Gastroesophageal sphincter (tissue), 4 donors: ENCODE data around the gene MYH10. TPM values are rescaled to one million over a fixed set of nuclear protein-coding genes. Genes with fewer than 3 reads are reported as not detected.

ENCODE experiments used
- ATAC-seq: fragments of 150-250 bp; one replicate; pipeline ENCODE4 v1.9.1; 2016; ENCODE audit warnings: mild to moderate bottlenecking, moderate library complexity
- H3K27ac ChIP-seq, 4 donors: fragments of 200-600 bp; sonication (generic) in 3 of 4; 1 replicate in 3 of 4; 2 replicates in 1 of 4; pipeline ENCODE4 v1.5.1; 2016 to 2019
- H3K27me3 ChIP-seq: fragments of 200-600 bp; sonication (generic); one replicate; pipeline ENCODE4 v1.5.1; 2019
- H3K36me3 ChIP-seq, 2 donors: fragments of 200-600 bp; sonication (generic); one replicate each; pipeline ENCODE4 v1.5.1; 2019; ENCODE audit warnings: control low read depth in 1 of 2
- H3K4me1 ChIP-seq, 3 donors: fragments of 200-600 bp; sonication (generic); 1 replicate in 2 of 3; 2 replicates in 1 of 3; pipeline ENCODE4 v1.5.1; 2016 to 2019; ENCODE audit warnings: control low read depth in 2 of 3
- H3K4me3 ChIP-seq, 2 donors: fragments of 200-600 bp; sonication (generic); one replicate each; pipeline ENCODE4 v1.5.1; 2019; ENCODE audit warnings: mild to moderate bottlenecking in 1 of 2, moderate library complexity in 1 of 2
- H3K9me3 ChIP-seq, 3 donors: fragments of 200-600 bp; sonication (generic); one replicate each; pipeline ENCODE4 v1.5.1; 2017 to 2019; ENCODE audit warnings: control low read depth in 2 of 3
- CTCF ChIP-seq, 4 experiments: fragments of 200-600 bp in 2 of 4; fragments of 450-650 bp in 2 of 4; sonication (generic) in 1 of 4; IDR thresholded peaks; one replicate each; pipeline ENCODE4 v1.5.1; 2017 to 2019; ENCODE audit warnings: antibody characterized with exemption in 4 of 4, mild to moderate bottlenecking in 2 of 4, moderate library complexity in 2 of 4
- EP300 ChIP-seq: sonication (generic); formaldehyde crosslinking; IDR thresholded peaks from one replicate; pipeline ENCODE4 v1.6.1; 2017; ENCODE audit warnings: antibody characterized with exemption, mild to moderate bottlenecking
- POLR2A ChIP-seq, 2 donors: fragments of 450-650 bp; IDR thresholded peaks; one replicate each; pipeline ENCODE4 v1.6.1; 2017; ENCODE audit warnings: antibody characterized with exemption in 2 of 2, mild to moderate bottlenecking in 2 of 2, moderate library complexity in 1 of 2
- POLR2AphosphoS5 ChIP-seq: sonication (generic); formaldehyde crosslinking; IDR thresholded peaks from one replicate; pipeline ENCODE4 v1.6.1; 2017; ENCODE audit warnings: antibody characterized with exemption
- WGBS, 2 donors: methylation state at CpG; one replicate each; pipeline ENCODE4 v1.1.5; 2018; ENCODE audit warnings: low coverage in 1 of 2; 5-methylcytosine and 5-hydroxymethylcytosine counted together
- total RNA-seq, 4 donors: library from RNA; depleted of rRNA; stranded (reverse); fragments of >200 nt; gene quantifications; one replicate each; pipeline ENCODE4 v1.1.0, GENCODE V29; 2016

Gene MYH10
- total RNA-seq, 4 donors from 2014 or later: 26.0 to 40.9 (median 34.6) TPM

DNA sequence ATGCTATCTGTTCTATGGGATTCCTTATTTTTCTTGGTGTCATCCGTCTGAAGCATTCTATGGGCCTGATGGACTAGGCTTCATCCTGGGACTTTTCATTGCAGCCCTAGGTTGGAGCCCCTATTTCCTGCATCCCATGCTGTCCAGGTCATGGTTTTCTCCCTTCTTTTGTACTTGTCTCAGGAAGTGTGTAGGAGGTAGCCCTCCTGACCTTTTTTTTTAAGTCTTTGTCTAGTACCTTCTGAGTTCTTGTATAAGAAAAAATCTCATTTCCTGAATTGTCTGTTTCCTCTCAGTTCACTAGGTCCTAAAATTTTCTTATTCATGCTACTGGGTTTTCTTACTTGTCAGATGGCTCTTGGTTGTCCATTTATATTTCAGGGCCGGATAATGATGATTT lies 188.8 kb downstream of the MYH10 start:
- H3K4me1 ChIP-seq: peaks cover 0 to 72% (median 3%) of the 10 kb centered on the region in 3 donors
- TF ChIP-seq CTCF (IDR thresholded peaks at IDR 0.05) (no peak), POLR2A (IDR thresholded peaks at IDR 0.05) (no peak), POLR2AphosphoS5 (no peak), EP300 (no peak)
- peaks cover 0 to 52% of the 10 kb centered on the region in 2 donors for H3K36me3 ChIP-seq
- no peak overlapping the region for H3K4me3 ChIP-seq
- no peaks in the 10 kb centered on the region for H3K9me3 ChIP-seq
- no peak for ATAC-seq
- WGBS, 2 donors: 64 to 74% methylated on average over 2 of the region's 2 CpGs
- H3K27ac ChIP-seq: no peak overlapping the region
- no peaks in the 10 kb centered on the region for H3K27me3 ChIP-seq

- Histone ChIP-seq H3K36me3 (peaks cover 0 to 33% of the 10 kb centered on the region in 2 donors), H3K9me3 (no peaks in the 10 kb centered on the region), H3K4me3 (no peak overlapping the region), H3K27me3 (no peaks in the 10 kb centered on the region), H3K27ac (no peak overlapping the region), H3K4me1 (peaks cover 0 to 76% (median 3%) of the 10 kb centered on the region in 3 donors)
- 97 to 100% methylated on average over 1 to 2 of the region's 3 CpGs for WGBS, 2 donors
- TF ChIP-seq CTCF (IDR thresholded peaks at IDR 0.05) (no peak), POLR2AphosphoS5 (no peak), POLR2A (IDR thresholded peaks at IDR 0.05) (no peak), EP300 (no peak)
- ATAC-seq: no peak
These were observed 190.8 kb downstream of the MYH10 start for GRCh38 chr17:8439681-8440080.

GRCh38 chr17:8438441-8438840 lies 192.1 kb downstream of the MYH10 start:
- Histone ChIP-seq H3K4me3 (no peak overlapping the region), H3K36me3 (peaks cover 0 to 21% of the 10 kb centered on the region in 2 donors), H3K27me3 (no peaks in the 10 kb centered on the region), H3K27ac (no peak overlapping the region), H3K9me3 (no peaks in the 10 kb centered on the region), H3K4me1 (peaks cover 0 to 63% (median 3%) of the 10 kb centered on the region in 3 donors)
- no peak for ATAC-seq
- no peak for TF ChIP-seq CTCF (IDR thresholded peaks at IDR 0.05)
- TF ChIP-seq EP300: no peak
- TF ChIP-seq POLR2AphosphoS5: no peak
- no peak for TF ChIP-seq POLR2A (IDR thresholded peaks at IDR 0.05)
- 83 to 88% methylated on average over 4 to 5 of the region's 5 CpGs for WGBS, 2 donors

- ATAC-seq: no peak
- H3K4me1 ChIP-seq: peaks cover 0 to 50% (median 3%) of the 10 kb centered on the region in 3 donors
- peaks cover 0 to 21% of the 10 kb centered on the region in 2 donors for H3K36me3 ChIP-seq
- 2 to 8% methylated on average over 5 of the region's 5 CpGs for WGBS, 2 donors
- peak overlapping the region; percentile 61 to 98 for H3K4me3 ChIP-seq
- H3K27me3 ChIP-seq: no peaks in the 10 kb centered on the region
- TF ChIP-seq POLR2A (IDR thresholded peaks at IDR 0.05) (no peak), EP300 (no peak), CTCF (IDR thresholded peaks at IDR 0.05) (no peak), POLR2AphosphoS5 (no peak)
- H3K27ac ChIP-seq: peak overlapping the region; percentile 89 to 100 (median 100)
- no peaks in the 10 kb centered on the region for H3K9me3 ChIP-seq
These were observed 193.7 kb downstream of the MYH10 start for GRCh38 chr17:8436844-8437171.

DNA sequence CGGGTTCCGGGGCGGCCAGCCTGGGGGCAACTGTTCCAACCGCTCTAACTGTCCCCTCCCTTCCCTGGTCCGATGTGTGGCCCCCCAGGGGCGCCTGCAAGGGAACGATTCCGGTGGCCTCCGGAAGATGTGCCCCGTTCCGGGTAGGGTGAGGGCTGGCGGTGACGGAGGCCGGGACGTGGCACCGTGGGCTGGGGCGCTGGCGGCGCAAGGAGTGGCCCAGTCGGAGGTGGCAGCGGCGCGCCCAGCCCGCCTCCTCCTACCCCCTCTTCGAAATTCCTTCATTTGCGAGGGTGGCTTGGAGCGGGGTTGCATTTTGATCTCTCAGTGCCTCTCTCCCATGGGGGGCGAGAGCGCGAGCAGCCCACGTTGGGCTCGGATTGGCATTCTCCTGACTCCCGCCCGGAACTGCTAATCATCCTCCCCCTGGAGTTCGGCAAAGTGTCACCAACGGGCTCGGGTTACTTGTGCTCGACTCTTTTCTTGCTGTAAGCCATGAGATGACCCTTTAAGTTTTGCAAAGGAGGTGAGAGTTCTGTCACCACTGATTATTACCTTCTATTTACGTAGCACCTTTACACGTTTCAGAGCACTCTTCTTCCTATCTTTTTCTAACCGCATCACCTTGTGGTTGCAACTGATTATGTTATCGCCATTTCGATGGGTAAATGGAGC lies 194.2 kb downstream of the MYH10 start:
- peak; percentile 73 for ATAC-seq
- H3K4me1 ChIP-seq: peaks cover 0 to 49% (median 3%) of the 10 kb centered on the region in 3 donors

More for the DNA sequence above, 194.2 kb downstream of the MYH10 start:
- Histone ChIP-seq H3K27ac (peak overlapping the region; percentile 89 to 100 (median 100)), H3K4me3 (peak overlapping the region; percentile 61 to 98), H3K9me3 (no peaks in the 10 kb centered on the region), H3K27me3 (no peaks in the 10 kb centered on the region), H3K36me3 (peaks cover 0 to 21% of the 10 kb centered on the region in 2 donors)
- 0% methylated on average over 5 to 8 of the region's 43 CpGs for WGBS, 2 donors
- TF ChIP-seq EP300 (no peak), POLR2AphosphoS5 (peak; percentile 34)
